Gastrocnemius medialis (tissue), 4 donors: Measurements from ENCODE around the gene OXCT1.

Source experiments
- POLR2A ChIP-seq, 2 donors: fragments of 450-650 bp; IDR thresholded peaks; one replicate each; pipeline ENCODE4 v1.6.1; 2017; ENCODE audit warnings: antibody characterized with exemption in 2 of 2, mild to moderate bottlenecking in 2 of 2, moderate library complexity in 2 of 2
- TF ChIP-seq, protein P1 (sequence below), 5 experiments: fragments of 450-650 bp in 3 of 5; fragments of 200-600 bp in 2 of 5; sonication (generic) in 2 of 5; IDR thresholded peaks in 4 of 5; conservative IDR thresholded peaks in 1 of 5; 1 replicate in 4 of 5; 2 replicates in 1 of 5; pipeline ENCODE4 v1.5.1; 2016 to 2019; ENCODE audit warnings: antibody characterized with exemption in 5 of 5, mild to moderate bottlenecking in 3 of 5, moderate library complexity in 3 of 5

DNA sequence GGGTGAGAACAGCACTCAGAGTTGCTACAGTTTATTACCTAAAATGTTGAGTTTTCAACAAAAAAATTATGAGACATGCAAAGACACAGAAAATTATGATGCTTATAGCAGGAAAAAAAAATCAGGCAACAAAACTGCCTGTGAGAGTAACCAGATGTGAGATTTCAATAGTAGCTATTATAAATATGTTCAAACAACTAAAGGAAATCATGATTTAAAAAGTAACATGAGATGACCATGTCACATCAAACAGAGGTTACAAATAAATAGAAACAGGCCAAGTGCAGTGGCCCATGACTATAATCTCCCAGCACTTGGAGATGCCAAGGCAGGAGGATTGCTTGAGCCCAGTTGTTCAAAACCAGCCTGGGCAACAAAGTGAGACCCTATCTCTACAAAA is 21.8 kb upstream of the OXCT1 start:
- no peak for TF ChIP-seq POLR2A (IDR thresholded peaks at IDR 0.05)
- TF ChIP-seq, protein P1, sequence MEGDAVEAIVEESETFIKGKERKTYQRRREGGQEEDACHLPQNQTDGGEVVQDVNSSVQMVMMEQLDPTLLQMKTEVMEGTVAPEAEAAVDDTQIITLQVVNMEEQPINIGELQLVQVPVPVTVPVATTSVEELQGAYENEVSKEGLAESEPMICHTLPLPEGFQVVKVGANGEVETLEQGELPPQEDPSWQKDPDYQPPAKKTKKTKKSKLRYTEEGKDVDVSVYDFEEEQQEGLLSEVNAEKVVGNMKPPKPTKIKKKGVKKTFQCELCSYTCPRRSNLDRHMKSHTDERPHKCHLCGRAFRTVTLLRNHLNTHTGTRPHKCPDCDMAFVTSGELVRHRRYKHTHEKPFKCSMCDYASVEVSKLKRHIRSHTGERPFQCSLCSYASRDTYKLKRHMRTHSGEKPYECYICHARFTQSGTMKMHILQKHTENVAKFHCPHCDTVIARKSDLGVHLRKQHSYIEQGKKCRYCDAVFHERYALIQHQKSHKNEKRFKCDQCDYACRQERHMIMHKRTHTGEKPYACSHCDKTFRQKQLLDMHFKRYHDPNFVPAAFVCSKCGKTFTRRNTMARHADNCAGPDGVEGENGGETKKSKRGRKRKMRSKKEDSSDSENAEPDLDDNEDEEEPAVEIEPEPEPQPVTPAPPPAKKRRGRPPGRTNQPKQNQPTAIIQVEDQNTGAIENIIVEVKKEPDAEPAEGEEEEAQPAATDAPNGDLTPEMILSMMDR (IDR thresholded peaks at IDR 0.05 in 4 of 5, conservative IDR thresholded peaks at IDR 0.05 in 1 of 5) = no peak
